GDM1 (cell line): ENCODE data around the gene TOP3B.

Source experiments
- DNase-seq: peaks from one replicate; lab custom pipeline; 2025; lab: John Stamatoyannopoulos, UW

Gene TOP3B

GRCh38 chr22:21978564-21979386 lies 3.8 kb downstream of the TOP3B start:
- no peak for DNase-seq

DNA sequence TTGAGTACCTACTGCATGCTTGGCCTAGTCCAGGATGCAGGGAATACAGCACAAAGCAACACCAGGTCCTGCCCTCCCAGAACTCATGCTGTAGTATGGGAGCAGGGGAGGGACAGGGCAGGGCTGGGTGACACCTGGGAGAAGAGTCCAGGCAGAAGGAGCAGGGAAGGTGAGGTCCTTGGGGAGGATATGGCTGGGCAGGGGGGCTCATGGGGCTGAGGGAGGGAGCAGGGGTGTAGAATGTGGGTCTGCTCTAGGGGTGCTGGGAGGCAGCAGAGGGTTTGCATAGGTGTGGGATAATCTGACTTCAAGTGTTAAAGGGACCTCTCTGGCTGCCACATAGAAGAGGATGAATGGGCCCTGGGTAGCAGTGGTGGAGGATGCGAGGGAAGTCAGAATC lies 4.8 kb downstream of the TOP3B start:
- no peak for DNase-seq

DNA sequence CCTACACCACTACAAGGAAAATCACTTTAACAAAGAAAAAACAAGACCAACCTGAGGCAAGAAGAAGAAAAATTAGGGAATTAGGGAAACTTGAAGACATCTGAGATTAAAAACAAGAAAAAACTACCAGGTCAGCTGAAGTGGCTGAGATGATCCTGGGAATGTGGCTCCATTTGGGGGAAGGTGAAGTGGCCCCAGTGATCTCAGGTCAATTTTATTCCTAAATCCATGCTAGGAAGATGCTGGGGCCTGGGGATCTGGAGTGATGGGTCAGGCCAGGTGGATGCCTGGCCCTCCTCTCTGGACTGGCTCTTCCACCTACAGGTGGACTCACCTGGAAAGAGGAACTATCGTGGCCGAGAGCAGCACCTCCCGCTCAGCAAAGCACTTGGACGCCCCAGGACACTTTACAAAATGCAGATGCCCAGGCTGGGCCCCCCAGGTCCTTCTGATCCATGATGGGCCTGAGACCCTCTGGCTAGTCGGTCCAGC lies 6.7 kb downstream of the TOP3B start:
- no peak for DNase-seq

GRCh38 chr22:21975273-21975672 lies 7.3 kb downstream of the TOP3B start:
- no peak for DNase-seq

- DNase-seq: no peak
Observed at GRCh38 chr22:21974058-21974649, 8.4 kb downstream of the TOP3B start.

DNA sequence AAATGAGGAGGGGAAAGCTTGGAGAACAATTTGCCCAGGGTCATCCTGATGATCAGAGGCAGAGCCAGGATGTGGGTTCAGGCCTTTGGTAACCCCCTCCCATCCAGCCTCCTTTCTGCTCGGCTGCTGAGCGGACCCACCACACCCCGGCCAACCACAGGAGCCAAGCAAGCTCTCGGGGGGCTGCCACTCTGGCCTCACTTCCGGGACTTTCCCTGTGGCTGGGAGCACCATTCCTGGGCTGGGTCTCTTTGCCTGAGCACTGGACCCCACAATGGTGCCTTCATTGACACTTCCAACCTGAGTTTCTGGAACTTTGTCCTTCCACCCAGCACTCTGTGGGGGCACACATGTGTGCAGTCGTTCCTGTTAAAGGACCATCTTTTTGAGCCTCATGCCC lies 9.8 kb downstream of the TOP3B start:
- DNase-seq: no peak

DNA sequence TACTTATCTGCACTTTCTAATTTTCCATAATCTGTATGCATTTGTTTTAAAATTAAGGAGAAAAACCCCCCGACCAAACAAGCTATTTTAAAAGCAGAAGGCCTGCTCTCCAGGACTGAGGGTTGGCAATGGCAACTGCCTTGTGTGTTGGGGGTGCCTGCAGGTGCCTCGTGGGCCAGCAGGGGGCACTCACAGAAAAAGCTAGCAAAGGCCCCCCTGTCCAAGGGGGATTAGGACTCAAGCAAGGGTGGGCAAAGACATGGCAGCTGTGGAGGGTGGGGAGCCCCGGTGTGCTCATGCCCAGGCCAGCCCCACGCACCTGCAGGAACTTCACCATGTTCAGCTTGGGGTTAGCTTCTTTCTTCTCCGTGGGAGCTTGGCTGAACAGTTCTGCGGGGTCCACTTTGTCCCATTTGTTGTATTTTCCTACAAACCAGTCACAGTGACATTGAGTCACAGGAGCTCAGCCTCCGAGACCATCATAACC lies 10.3 kb downstream of the TOP3B start:
- DNase-seq: no peak

DNA sequence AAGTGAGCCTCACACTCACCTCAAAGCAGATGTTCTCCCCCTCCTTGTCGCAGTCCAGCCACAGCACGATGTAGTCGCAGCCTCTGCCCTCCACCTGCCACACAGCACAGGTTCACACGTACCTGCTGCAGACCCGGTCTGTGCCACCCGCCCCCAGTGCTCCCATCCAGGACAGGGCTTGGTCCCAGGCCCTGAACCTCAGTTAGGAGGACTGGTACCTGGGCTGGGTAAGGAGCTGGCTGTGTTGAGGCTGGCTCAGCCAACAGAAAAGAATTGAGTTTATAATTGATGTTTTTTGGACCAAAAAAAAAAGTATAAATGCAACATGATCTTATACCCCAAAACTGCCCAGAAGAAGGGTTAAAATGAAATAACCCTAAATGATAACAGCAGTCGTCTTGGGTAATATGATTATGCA lies 10.7 kb downstream of the TOP3B start:
- DNase-seq: no peak

DNA sequence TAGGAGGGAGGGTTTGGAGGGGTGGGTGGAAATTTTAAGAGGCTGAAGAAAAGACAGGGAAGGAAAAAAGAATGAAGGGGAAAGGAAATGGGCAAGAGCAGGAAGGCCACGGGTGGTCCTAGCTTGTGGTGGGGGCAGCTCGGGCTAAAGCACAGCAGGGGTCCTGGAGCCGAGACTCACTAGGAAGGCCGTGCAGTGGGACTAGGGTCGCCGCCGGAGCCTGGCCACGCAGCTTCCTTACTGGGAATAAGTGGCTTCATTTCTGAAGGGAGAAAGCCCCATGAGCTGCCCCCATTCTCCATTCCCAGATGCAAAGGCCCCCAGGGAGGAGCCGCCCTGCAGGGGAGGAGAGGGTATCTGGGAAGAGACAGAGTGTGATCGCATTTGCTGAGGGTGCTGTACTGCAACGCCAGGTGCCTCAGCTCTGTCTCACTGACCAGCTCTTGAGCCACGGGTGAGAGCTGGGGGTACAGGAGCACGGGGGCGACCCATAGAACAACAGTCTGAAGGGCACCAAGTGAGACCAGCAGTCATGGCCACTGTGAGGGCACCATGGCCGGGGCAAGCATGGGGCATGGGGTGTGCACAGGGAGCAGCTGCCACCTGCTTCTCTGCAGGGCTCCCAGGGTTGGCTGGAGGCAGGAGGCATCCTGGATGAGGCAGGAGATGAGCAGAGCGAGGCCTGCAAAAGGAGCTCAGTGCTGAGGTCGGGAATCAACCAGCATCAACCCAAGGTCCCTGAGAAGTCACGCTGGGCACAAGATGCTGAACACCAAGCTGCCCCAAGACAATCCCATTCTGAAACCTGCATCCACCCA lies 11.6 kb downstream of the TOP3B start:
- no peak for DNase-seq

DNA sequence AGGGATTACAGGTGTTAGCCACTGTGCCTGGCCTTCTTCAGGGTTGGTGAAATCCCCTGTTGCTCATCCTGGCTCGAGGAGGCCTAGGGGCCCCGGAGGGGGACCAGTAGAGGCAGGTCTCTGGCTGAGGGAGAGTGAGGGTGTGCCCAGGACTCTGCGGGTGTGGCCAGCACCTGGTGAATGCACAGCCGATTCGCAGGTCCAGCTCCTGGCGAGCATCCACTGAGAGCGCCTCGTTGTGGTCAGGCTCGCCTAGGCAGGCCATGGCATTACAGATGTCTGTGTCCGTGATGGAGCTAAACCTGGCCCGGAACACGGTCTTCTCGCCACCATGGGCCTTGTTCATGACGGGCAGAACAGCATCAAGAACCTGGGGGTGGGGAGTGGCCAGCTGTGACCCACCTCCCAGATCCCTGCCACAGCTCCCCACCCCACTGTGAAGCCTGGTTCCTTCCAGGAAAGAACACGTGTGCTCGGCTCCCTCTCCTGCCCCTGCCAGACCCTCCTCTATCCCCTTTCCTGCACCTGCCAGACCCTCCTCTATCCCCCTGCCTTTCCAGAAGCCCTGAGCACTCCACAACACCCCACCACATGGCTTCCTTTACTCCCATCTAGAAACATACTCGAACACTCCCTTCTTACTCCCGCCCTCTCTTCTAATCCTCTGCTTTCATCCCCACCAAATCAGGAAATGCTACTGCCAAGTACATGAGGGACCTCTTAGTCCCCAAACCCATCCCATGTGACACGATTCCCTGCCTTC lies 12.4 kb downstream of the TOP3B start:
- DNase-seq: no peak

DNA sequence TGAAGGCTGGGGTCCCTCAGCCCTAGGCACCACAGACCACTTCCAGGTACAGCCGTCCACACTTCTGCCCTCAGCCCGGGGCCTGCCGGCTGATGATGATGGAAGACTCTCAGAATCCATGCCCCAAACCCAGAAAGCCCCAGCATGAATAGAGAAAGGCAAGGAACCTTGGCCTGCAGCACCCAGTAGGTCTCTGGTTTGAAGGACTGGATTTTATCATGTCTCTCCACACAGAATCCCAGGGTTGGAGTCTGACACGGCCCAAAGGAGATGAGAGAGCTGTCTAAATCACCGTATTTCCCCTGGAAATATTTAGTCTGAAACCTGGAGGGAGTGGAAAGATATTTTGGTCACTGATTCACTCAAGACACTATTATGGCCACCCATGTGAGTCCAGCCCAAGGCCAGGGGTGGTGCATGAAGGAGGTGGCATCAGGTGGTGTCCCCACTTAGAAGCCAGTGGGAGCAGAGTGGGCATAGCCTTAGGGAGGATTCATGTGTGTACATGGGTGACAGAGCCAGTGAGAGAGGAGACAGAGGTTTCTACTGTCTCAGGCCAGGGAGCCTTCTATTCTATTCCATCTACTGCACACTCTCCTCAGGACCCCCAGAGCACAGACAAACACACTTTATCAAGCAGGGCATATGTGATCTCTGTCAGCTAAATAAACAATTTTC lies 14.0 kb downstream of the TOP3B start:
- no peak for DNase-seq

- DNase-seq: no peak
Observed at GRCh38 chr22:21967693-21968271, 14.8 kb downstream of the TOP3B start.

DNA sequence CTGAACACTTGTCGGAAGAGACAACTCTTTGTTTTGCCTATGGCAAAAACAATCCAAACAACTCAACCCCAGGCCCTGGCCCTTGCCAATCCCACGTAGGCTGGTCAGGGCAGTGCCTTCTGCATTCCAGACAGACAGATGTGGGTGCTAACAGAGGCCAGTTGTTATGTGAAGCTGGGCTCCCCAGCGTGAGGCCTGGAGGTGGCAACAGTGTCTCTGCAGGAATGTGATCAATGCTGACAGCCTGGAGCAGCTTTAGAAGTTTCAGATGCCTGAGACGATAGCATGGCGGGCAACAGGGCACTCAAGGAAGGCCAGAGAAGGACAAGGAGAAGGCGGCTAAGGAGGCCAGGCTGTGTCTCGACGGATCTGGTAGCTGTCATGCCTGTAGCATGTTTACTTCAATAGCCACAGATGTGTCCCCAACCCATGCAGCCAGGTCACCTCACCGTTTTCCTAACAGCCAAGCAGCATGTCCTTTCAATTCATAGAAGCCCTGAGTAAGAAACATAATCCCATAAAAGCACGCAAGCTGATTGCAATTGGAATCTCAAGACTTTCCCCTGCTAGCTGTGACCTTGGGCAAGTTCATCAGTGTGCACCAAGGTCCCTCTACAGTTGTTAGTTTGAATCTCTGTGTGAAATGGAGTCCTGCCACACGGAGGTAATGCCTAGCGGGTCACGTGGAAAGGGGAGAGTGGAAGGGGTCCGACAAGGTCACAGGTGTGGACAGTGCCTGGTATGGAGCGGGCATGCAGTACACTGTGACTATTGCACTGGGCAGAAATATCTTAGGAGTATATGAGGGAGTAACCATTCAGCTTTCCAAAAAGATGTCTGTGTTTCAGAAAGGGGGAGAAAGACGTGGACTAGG lies 15.7 kb downstream of the TOP3B start:
- no peak for DNase-seq

DNA sequence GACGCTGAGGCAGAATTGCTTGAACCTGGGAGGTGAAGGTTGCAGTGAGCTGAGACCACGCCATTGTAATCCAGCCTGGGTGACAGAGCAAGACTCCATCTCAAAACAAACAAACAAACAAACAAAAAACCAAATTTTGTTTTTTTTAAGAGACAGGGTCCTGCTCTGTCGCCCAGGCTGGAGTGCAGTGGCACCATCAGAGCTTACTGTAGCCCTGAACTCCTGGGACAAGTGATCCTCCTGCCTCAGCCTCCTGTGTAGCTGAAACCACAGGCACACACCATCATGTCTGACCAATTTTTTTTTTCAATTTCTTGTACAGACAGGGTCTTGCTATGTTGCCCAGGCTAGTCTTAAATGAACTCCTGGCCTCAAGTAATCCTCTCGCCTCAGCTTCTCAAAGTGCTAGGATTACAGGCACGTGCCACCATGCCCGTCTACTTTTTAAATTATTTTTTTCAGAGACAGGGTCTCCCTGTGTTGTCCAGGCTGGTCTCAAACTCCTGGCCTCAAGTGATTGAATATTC lies 16.8 kb downstream of the TOP3B start:
- no peak for DNase-seq

DNA sequence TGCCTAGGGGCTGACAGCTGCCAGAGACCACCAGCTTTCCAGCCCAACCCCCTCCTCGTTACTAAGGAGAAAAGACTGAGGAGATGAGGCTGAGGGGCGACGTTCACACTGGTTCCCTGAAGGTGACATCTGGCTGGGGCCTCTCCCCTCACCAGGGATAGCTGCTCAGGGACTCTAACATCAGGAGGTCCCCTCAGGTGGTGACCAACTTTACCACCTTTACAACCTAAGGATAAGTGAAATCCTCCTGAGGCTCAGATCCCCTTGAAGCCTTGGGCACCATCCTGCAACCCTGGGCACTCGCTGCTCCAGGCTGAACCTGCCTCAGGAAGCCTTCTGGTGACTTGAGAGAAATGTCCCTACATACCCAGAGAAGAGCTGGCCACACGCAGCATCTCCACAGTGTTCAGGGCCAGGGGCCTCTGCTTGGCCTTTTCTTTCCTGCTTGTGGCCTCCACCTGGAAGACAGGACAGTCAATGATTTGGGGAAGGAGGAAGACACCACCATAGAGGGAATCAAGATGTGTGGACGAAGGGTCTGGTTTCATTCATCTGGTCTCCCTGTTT lies 17.6 kb downstream of the TOP3B start:
- no peak for DNase-seq

DNA sequence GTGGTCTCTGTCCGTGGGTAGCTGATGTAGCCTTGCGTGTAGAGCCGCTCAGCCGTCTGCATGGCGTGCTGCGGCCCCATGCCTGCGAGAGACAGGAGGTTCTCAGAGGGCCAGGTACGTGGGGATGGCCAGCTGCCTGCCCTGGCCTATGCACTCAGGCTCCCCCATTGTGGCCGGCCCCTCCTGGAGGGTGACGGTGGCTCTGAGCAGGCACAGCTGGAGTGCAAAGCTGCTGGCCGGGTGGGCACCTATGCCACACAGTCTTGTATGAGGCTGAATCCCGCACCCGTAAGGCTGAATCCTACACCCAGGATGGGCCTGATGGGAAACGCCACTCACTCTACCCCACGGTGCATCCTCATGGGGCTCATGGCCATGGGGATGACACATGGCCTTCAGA lies 18.4 kb downstream of the TOP3B start:
- no peak for DNase-seq

GRCh38 chr22:21963790-21964211 lies 18.8 kb downstream of the TOP3B start:
- no peak for DNase-seq

DNA sequence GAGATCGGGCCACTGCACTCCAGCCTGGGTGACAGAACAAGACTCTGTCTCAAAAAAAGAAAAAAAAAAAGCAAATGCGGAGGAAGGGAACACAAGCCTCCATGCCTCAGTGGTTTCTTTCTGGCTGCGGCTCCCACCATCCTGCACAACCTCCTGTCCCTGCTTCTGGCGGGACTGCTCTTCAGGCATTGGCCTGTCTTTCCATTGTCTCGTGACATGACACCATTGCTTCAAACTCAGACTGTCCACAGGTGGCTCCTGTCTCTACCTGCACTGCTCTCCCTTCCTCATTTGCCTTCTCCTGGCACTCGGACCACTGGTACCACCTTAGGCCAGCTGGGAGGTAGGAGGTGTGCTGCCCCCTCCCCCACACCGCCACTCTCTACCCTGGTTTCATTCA lies 19.3 kb downstream of the TOP3B start:
- DNase-seq: no peak

GRCh38 chr22:21962655-21962949 lies 20.0 kb downstream of the TOP3B start:
- no peak for DNase-seq
